Central memory CD8-positive, alpha-beta T cell (primary cell): ENCODE measurements around the gene PIEZO2.

Experiments
- ATAC-seq: fragments of 150-1000 bp; cut with Tn5 transposase; replicated peaks from 2 replicates; pipeline ENCODE4 v1.10.0; 2022; ENCODE audit warnings: mild to moderate bottlenecking, moderate FRiP score, moderate number of reproducible peaks; ENCODE audit not compliant: poor library complexity, severe bottlenecking; ENCODE audit errors: extremely low read depth
- DNase-seq, 2 donors: peaks; one replicate each; pipeline ENCODE4 v3.0.0; 2021; ENCODE audit warnings: low spot score in 2 of 2
- H3K27ac Mint-ChIP-seq: one replicate; pipeline ENCODE4 v1.8.0; 2022; ENCODE audit warnings: low read depth, mild to moderate bottlenecking, moderate library complexity, mixed read lengths
- H3K27me3 Mint-ChIP-seq: one replicate; pipeline ENCODE4 v1.8.0; 2022; ENCODE audit warnings: mixed read lengths
- H3K36me3 Mint-ChIP-seq: one replicate; pipeline ENCODE4 v1.8.0; 2022; ENCODE audit warnings: mild to moderate bottlenecking, moderate library complexity, mixed read lengths; ENCODE audit not compliant: insufficient read depth
- H3K4me1 Mint-ChIP-seq: one replicate; pipeline ENCODE4 v1.8.0; 2022; ENCODE audit warnings: mixed read lengths
- H3K4me3 Mint-ChIP-seq: one replicate; pipeline ENCODE4 v1.8.0; 2022; ENCODE audit warnings: mild to moderate bottlenecking, moderate library complexity, mixed read lengths
- H3K9me3 Mint-ChIP-seq: one replicate; pipeline ENCODE4 v1.8.0; 2022; ENCODE audit warnings: mixed read lengths

PIEZO2 gene

DNA sequence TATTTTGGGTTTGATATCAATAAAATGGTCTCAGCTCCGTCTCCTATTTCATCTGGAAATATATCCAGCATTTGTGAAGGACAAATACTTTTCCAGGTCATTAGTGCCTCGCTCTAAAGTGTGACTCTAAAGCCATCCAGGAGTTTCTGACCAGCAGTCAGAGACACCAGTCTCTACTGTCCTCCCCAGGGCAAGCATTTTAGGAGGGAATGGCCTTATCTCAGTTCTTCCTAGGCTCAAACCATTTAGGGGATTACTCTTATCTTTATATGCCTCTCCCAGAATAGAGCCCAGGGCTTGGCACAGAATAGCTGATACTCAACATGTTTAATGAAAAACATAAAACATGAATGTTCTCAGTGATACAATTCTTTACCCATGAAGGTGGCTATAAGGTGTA, 436.0 kb downstream of the PIEZO2 start:
- Mint-ChIP-seq H3K27ac (no peak overlapping the region), H3K4me3 (no peak overlapping the region), H3K36me3 (no peaks in the 10 kb centered on the region), H3K9me3 (no peaks in the 10 kb centered on the region), H3K4me1 (no peaks in the 10 kb centered on the region), H3K27me3 (peaks cover 20% of the 10 kb centered on the region)
- no peak for DNase-seq
- no peak for ATAC-seq

DNA sequence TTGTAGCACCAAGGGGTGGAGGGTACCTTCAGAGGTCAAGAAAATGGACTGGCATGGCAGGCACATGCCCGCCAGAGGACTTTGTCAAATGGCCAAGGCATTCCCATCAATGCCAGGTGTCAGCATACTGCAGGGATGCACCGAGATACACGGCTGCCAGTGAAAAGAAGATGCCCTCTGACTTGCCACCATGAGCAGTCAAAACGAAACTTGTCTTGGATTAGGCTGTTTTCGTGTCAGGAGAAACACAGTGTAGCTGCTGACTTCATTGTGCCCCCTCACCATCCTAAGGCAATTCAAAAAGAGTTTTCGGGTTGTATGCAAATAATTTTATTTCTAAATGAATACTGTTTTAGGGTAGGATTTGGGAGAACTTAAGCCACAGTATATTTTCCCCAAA, 442.1 kb downstream of the PIEZO2 start:
- Mint-ChIP-seq H3K27me3 (peaks cover 23% of the 10 kb centered on the region), H3K4me3 (no peak overlapping the region), H3K27ac (no peak overlapping the region), H3K4me1 (no peaks in the 10 kb centered on the region), H3K9me3 (no peaks in the 10 kb centered on the region), H3K36me3 (peaks cover 2% of the 10 kb centered on the region)
- ATAC-seq (no peak), DNase-seq (no peak)

- ATAC-seq: no peak
- no peak for DNase-seq
- Mint-ChIP-seq H3K27me3 (peaks cover 23% of the 10 kb centered on the region), H3K27ac (no peak overlapping the region), H3K9me3 (no peaks in the 10 kb centered on the region), H3K36me3 (peaks cover 2% of the 10 kb centered on the region), H3K4me1 (no peaks in the 10 kb centered on the region), H3K4me3 (no peak overlapping the region)
Observed at GRCh38 chr18:10705786-10706185, 443.6 kb downstream of the PIEZO2 start.

DNA sequence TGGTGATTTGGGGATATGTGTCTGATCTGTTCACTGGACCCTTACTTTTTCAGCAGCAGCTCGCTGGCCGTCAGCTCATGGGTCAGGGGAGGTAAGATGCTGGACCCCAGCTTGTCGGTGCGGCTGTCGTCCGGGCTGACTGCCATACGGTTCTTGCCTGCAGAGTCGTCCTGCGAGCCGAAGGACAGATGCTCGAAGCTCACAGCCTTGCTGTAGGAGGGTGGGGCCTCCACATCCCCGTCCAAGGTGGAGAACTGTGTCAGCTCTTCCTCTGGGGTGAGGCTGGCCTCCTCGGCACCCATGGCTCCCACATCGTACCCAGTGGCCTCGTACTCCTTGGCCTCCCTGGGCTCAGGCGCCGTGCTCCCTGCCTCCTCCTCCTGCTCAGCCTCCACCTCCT, 444.1 kb downstream of the PIEZO2 start:
- H3K36me3 Mint-ChIP-seq: peaks cover 2% of the 10 kb centered on the region
- H3K4me1 Mint-ChIP-seq: no peaks in the 10 kb centered on the region
- ATAC-seq (no peak), DNase-seq (no peak)
- H3K27ac Mint-ChIP-seq: no peak overlapping the region
- no peak overlapping the region for H3K4me3 Mint-ChIP-seq
- no peaks in the 10 kb centered on the region for H3K9me3 Mint-ChIP-seq
- peaks cover 23% of the 10 kb centered on the region for H3K27me3 Mint-ChIP-seq

DNA sequence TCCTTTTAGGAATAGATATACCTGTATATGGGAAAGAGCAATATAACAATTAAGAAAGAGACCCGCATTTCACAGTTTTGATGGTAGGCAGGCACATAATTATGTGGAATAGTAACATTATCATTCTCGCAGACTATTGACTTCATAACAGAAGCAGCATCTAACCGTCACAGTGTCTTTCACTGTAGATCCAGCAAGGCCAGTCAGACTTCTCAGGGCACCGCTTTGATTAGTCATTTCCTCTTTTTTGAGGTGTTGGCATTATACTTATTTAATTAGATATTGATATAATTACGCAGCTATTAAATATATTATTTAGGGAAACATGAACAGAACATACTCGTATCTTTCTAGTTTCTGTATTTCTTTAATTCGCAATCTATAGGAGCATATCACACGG, 447.2 kb downstream of the PIEZO2 start:
- Mint-ChIP-seq H3K36me3 (peaks cover 1% of the 10 kb centered on the region), H3K27ac (no peak overlapping the region), H3K4me1 (no peaks in the 10 kb centered on the region), H3K9me3 (no peaks in the 10 kb centered on the region), H3K27me3 (peaks cover 18% of the 10 kb centered on the region), H3K4me3 (no peak overlapping the region)
- DNase-seq (no peak), ATAC-seq (no peak)

DNA sequence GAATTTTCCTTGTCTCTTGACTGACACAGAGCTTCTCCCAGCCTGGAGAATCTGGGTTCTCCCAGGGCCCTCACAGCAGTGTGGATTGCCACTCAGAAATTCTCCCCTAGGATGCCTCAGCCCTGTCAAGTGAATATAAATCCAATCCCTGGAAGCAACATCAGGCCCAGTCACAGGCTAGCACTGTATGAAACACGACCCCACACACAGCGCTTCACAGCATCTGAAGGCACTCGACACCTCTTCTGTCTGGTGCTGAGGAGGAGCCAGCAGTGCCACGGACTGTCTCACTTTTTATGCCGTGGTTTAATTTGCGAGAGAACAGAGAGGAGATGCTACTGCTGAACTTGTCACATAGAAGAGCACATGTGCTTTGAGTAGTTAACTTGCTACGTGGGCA, 459.0 kb downstream of the PIEZO2 start:
- ATAC-seq (no peak), DNase-seq (no peak)
- Mint-ChIP-seq H3K36me3 (no peaks in the 10 kb centered on the region), H3K4me3 (no peak overlapping the region), H3K4me1 (no peaks in the 10 kb centered on the region), H3K27ac (no peak overlapping the region), H3K27me3 (no peaks in the 10 kb centered on the region), H3K9me3 (no peaks in the 10 kb centered on the region)

GRCh38 chr18:10690035-10690329, 459.4 kb downstream of the PIEZO2 start:
- no peak for DNase-seq
- Mint-ChIP-seq H3K27ac (no peak overlapping the region), H3K27me3 (no peaks in the 10 kb centered on the region), H3K36me3 (no peaks in the 10 kb centered on the region), H3K4me1 (no peaks in the 10 kb centered on the region), H3K9me3 (no peaks in the 10 kb centered on the region), H3K4me3 (no peak overlapping the region)
- ATAC-seq: no peak

DNA sequence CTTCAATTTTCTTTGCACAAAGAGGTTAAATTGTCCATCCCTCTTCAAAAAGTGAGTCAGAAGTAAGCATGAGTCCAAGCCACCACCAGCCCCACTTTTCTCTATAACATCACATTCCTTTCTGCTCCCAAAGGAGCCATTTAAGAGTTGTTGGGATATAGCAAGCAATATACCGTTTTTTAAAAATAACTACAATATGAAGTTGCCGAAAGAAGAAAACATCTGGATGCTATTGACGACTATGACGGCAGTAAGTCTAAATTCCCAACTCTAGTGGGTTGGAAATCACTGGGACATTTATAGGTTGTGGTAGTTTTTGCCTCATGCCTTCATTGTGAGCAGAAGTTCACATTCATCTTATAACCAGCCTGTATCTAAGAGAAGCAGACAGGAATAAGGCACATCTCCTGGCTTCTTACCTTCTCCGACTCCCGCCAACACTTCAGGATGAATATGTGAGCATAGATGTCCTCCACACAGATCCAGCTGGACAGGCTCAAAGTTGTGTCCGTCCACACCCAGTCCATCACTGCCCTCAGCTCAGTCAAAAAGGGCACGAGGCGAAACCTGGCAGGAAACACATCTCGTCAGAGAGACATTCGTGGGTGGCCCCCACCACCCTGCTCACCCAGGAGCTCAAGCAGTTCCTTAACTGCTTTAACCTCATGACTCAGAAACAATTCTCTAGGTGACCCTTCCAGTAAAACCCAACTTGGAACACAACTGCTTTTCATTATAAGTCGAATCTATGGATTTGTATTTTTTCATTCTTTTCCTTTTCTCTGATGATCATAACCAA, 459.9 kb downstream of the PIEZO2 start:
- Mint-ChIP-seq H3K27me3 (no peaks in the 10 kb centered on the region), H3K9me3 (no peaks in the 10 kb centered on the region), H3K27ac (no peak overlapping the region), H3K36me3 (no peaks in the 10 kb centered on the region), H3K4me3 (no peak overlapping the region), H3K4me1 (no peaks in the 10 kb centered on the region)
- ATAC-seq (no peak), DNase-seq (no peak)

GRCh38 chr18:10688766-10689165, 460.6 kb downstream of the PIEZO2 start:
- no peak overlapping the region for H3K27ac Mint-ChIP-seq
- DNase-seq: no peak
- no peaks in the 10 kb centered on the region for H3K36me3 Mint-ChIP-seq
- no peak overlapping the region for H3K4me3 Mint-ChIP-seq
- no peaks in the 10 kb centered on the region for H3K4me1 Mint-ChIP-seq
- H3K27me3 Mint-ChIP-seq: no peaks in the 10 kb centered on the region
- H3K9me3 Mint-ChIP-seq: no peaks in the 10 kb centered on the region
- ATAC-seq: no peak

DNA sequence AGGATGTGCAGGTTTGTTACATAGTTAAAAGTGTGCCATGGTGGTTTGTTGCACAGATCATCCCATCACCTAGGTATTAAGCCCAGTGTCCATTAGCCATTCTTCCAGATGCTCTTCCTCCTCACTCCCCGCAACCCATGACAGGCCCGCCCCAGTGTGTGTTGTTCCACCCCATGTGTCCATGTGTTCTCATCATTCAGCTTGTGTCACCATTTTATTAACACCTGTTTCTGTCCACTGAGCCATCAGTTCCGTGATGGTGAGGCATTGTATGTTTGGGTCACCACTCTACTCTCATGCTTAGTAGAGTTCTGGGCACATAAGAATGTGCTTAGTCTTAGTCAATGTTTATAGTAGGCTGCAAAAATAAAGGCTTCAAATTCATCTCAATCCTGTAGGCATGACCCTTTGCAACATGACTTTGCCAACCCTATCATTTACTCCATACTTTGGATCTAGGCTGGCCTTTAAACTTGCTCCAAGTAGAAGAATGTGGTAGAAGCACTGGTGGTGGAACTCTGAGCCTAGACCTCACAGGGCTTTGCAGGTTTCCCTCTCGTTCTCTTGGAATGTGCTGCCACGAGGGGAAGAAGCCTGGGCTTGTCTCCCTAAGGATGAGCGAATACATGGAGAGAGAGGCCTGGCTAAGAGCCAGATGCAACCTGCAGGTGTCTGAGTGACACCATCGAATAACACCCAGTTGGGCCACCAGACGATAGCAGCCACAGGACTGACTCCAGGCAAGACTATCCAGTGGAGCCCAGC, 462.0 kb downstream of the PIEZO2 start:
- Mint-ChIP-seq H3K36me3 (no peaks in the 10 kb centered on the region), H3K9me3 (no peaks in the 10 kb centered on the region), H3K4me3 (no peak overlapping the region), H3K27me3 (peaks cover 4% of the 10 kb centered on the region), H3K27ac (no peak overlapping the region), H3K4me1 (no peaks in the 10 kb centered on the region)
- DNase-seq (no peak), ATAC-seq (no peak)

GRCh38 chr18:10686308-10686707, 463.1 kb downstream of the PIEZO2 start:
- Mint-ChIP-seq H3K4me3 (no peak overlapping the region), H3K27ac (no peak overlapping the region), H3K36me3 (no peaks in the 10 kb centered on the region), H3K9me3 (no peaks in the 10 kb centered on the region), H3K4me1 (no peaks in the 10 kb centered on the region), H3K27me3 (peaks cover 14% of the 10 kb centered on the region)
- ATAC-seq (no peak), DNase-seq (no peak)

GRCh38 chr18:10685484-10685883, 463.9 kb downstream of the PIEZO2 start:
- Mint-ChIP-seq H3K9me3 (no peaks in the 10 kb centered on the region), H3K27me3 (peaks cover 14% of the 10 kb centered on the region), H3K36me3 (no peaks in the 10 kb centered on the region), H3K4me1 (no peaks in the 10 kb centered on the region), H3K4me3 (no peak overlapping the region), H3K27ac (no peak overlapping the region)
- ATAC-seq (no peak), DNase-seq (no peak)

DNA sequence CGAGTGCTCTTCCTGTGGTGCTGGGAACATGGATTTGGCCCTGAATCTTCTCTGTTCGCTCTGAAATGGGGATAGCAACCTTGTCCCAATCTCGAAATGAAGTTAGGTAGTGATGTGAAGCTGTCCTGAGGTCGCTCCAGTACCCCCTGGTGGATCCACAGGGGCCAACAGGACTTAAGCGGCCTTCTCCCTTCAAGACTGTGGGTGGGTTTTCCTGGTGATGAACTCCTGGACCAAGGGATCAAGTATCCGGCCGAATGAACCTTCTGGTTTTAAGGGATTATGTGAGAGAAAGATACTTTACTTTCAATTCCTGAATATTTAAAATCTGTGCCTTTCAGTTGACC, 467.0 kb downstream of the PIEZO2 start:
- H3K4me1 Mint-ChIP-seq: no peaks in the 10 kb centered on the region
- no peaks in the 10 kb centered on the region for H3K36me3 Mint-ChIP-seq
- H3K4me3 Mint-ChIP-seq: no peak overlapping the region
- no peak overlapping the region for H3K27ac Mint-ChIP-seq
- peaks cover 14% of the 10 kb centered on the region for H3K27me3 Mint-ChIP-seq
- no peaks in the 10 kb centered on the region for H3K9me3 Mint-ChIP-seq
- DNase-seq: no peak
- ATAC-seq: no peak
